Activated gamma-delta T cell treated with Interleukin-2 at 50 U/mL for 16 hours (primary cell): ENCODE data around the gene PLSCR5.

Source experiments
- DNase-seq: peaks from one replicate; pipeline ENCODE4 v3.0.0-alpha.2; 2020

The PLSCR5 gene

GRCh38 chr3:146605106-146605505 is at the start of gene PLSCR5:
PLSCR5 (minus strand) TSS chr3:146605346; CDS start chr3:146605212, 134 bp downstream.
- no peak for DNase-seq

- DNase-seq: no peak
These were observed 48.8 kb upstream of the PLSCR5 start for GRCh38 chr3:146653978-146654377.

GRCh38 chr3:146650691-146651442 is 45.7 kb upstream of the PLSCR5 start:
- DNase-seq: no peak

GRCh38 chr3:146646261-146646660 is 41.1 kb upstream of the PLSCR5 start:
- DNase-seq: no peak

- no peak for DNase-seq
These were observed 36.1 kb upstream of the PLSCR5 start for GRCh38 chr3:146640955-146641867.

GRCh38 chr3:146640361-146640760 is 35.2 kb upstream of the PLSCR5 start:
- no peak for DNase-seq

- no peak for DNase-seq
These were observed 33.6 kb upstream of the PLSCR5 start for GRCh38 chr3:146638718-146639117.

GRCh38 chr3:146637871-146638270 is 32.7 kb upstream of the PLSCR5 start:
- no peak for DNase-seq

- DNase-seq: no peak
These were observed 31.7 kb upstream of the PLSCR5 start for GRCh38 chr3:146636881-146637280.

GRCh38 chr3:146634346-146634745 is 29.2 kb upstream of the PLSCR5 start:
- DNase-seq: no peak

GRCh38 chr3:146628671-146629070 is 23.5 kb upstream of the PLSCR5 start:
- no peak for DNase-seq

GRCh38 chr3:146626403-146627122 is 21.4 kb upstream of the PLSCR5 start:
- no peak for DNase-seq

GRCh38 chr3:146625186-146625775 is 20.1 kb upstream of the PLSCR5 start:
- no peak for DNase-seq

- no peak for DNase-seq
These were observed 16.6 kb upstream of the PLSCR5 start for GRCh38 chr3:146621723-146622122.

GRCh38 chr3:146612015-146612414 is 6.9 kb upstream of the PLSCR5 start:
- no peak for DNase-seq

- DNase-seq: no peak
These were observed 6.0 kb upstream of the PLSCR5 start for GRCh38 chr3:146611096-146611495.

- no peak for DNase-seq
These were observed 6.6 kb downstream of the PLSCR5 start for GRCh38 chr3:146598535-146598934.

- DNase-seq: no peak
These were observed 10.2 kb downstream of the PLSCR5 start for GRCh38 chr3:146594843-146595482.

- no peak for DNase-seq
These were observed 11.4 kb downstream of the PLSCR5 start for GRCh38 chr3:146593776-146594175.

- no peak for DNase-seq
These were observed 14.6 kb downstream of the PLSCR5 start for GRCh38 chr3:146590521-146590920.

- DNase-seq: no peak
These were observed 15.1 kb downstream of the PLSCR5 start for GRCh38 chr3:146589899-146590508.

- DNase-seq: no peak
These were observed 20.0 kb downstream of the PLSCR5 start for GRCh38 chr3:146585156-146585555.
